ENCODE results near the gene EXOC6.

The EXOC6 gene

DNA sequence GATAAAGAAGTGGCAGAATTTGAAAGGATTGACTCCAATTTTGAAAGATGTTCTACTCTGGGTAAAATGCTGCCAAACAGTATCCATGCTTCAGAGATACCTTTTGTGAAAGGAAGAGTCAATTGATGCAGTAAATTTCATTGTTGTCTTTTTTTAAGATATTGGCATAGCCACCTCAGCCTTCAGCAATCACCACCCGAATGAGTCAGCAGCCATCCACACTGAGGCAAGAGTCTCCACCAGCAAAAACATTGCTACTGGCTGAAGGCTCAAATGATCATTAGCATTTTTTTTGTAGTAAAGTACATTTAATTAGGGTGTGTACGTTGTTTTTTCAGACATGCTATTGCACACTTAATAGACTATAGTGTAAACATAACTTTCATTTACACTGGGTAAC is 180.6 kb downstream of the EXOC6 start:
- DNase-seq (ENCODE audit: low spot score): peak; percentile 39
- ChIA-PET CTCF (no interaction called here), POLR2A (ENCODE audit: low non-redundant PET) (no interaction called here)
- TF ChIP-seq CTCF (conservative IDR thresholded peaks at IDR 0.05; ENCODE audit: low read depth): no peak
- no peak overlapping the region for H3K27ac ChIP-seq

DNA sequence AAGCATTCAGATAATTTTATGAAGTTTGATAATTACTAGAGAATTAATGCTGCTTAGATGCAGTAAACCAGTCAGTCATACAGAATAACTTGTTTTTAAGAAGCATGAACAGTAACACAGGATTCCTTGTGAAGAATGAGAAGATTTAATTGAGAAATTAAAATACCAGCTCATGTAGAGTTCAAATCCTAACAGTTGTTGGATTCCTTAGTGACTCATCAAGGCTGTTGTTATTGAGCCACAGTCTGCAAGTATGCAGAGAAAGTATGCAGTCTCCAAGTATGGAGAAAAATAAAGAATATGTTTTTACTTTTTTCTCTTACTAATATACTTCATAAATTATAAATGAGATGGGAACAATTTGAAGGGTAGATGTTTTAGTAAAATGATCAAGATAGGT is 182.1 kb downstream of the EXOC6 start:
- POLR2A ChIA-PET (ENCODE audit: low non-redundant PET): no interaction called here
- no peak for TF ChIP-seq CTCF (conservative IDR thresholded peaks at IDR 0.05; ENCODE audit: low read depth)
- CTCF ChIA-PET: interaction anchor here (0.6 to 0.7 kb wide), 2 partner anchors 17 to 1504 kb away, joined by 3 read pairs; no protein-coding TSS in a partner anchor
- DNase-seq (ENCODE audit: low spot score): peak; percentile 68
- no peak overlapping the region; the same call in 1 of the 2 replicates for H3K27ac ChIP-seq

DNA sequence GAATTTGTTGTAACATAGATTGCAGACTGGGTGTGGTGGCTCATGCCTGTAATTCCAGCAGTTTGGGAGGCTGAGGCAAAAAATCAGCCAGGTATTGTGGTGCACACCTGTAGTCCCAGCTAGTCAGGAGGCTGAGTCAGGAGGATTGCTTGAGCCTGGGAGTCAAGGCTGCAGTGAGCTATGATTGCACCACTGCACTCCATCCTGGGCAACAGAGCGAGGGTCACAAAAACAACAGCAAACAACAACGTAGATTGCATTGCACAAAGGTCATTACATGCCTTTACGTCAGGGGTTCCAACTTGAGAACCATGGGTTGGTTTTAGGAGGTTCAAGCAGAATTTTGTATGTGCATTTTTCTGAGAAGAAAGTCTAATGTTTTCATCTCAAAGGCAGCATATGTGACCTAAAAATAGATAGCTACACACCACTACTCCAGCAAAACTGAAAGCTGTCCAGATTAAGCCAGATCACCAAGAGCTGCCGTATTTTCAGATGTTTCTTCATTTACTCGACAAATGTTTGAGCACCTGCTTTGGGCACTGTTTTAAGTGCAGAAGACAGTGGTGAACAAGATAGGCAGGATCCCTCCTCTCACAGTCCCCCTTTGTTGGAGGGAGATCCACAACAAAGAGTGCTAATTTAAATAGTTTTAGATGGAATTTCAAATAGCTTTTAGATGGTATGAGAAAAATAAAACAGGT is 183.9 kb downstream of the EXOC6 start:
- no peak for TF ChIP-seq CTCF (conservative IDR thresholded peaks at IDR 0.05; ENCODE audit: low read depth)
- POLR2A ChIA-PET (ENCODE audit: low non-redundant PET): no interaction called here
- CTCF ChIA-PET: interaction anchor here (0.7 kb wide), 1 partner anchor 18 kb away, joined by 3 read pairs; no protein-coding TSS in a partner anchor
- no peak for DNase-seq (ENCODE audit: low spot score)
- H3K27ac ChIP-seq: no peak overlapping the region

GRCh38 chr10:93032809-93033137 is 184.5 kb downstream of the EXOC6 start:
- no peak for DNase-seq (ENCODE audit: low spot score)
- ChIA-PET CTCF (interaction anchor here (0.6 to 0.7 kb wide), 2 partner anchors 17 to 148 kb away, joined by 3 to 5 read pairs; no protein-coding TSS in a partner anchor), POLR2A (ENCODE audit: low non-redundant PET) (no interaction called here)
- H3K27ac ChIP-seq: no peak overlapping the region
- no peak for TF ChIP-seq CTCF (conservative IDR thresholded peaks at IDR 0.05; ENCODE audit: low read depth)

- POLR2A ChIA-PET (ENCODE audit: low non-redundant PET): no interaction called here
Observed at GRCh38 chr10:93034426-93034825, 186.1 kb downstream of the EXOC6 start.

DNA sequence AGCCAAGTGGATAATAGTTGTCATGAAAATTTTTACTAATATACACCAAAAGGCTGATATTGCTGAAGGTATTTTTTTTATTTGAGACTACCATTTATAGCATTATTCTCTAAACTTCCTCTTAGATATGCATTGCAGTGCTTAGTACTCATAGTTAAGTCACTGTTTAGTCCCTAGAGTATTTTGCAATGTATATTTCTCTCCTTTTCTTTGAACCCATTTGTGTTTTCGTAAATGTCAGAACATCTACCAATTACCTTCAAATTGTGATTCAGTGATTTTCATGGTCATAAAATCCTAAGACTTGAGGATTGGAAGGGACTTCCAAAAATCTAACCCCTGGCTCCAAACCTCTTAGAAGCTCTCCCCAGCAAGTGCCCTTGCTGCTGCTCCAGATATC is 190.8 kb downstream of the EXOC6 start:
- no peak overlapping the region for H3K27ac ChIP-seq
- DNase-seq (ENCODE audit: low spot score): no peak
- POLR2A ChIA-PET (ENCODE audit: low non-redundant PET): no interaction called here
- CTCF ChIA-PET: interaction anchor here (0.9 to 2.1 kb wide), 5 partner anchors 12 to 39 kb away, joined by 3 to 7 read pairs (median 4); no protein-coding TSS in a partner anchor
- no peak for TF ChIP-seq CTCF (conservative IDR thresholded peaks at IDR 0.05; ENCODE audit: low read depth)

More at GRCh38 chr10:93034426-93034825, 186.1 kb downstream of the EXOC6 start:
- no peak for DNase-seq (ENCODE audit: low spot score)
- H3K27ac ChIP-seq: no peak overlapping the region
- no peak for TF ChIP-seq CTCF (conservative IDR thresholded peaks at IDR 0.05; ENCODE audit: low read depth)
- CTCF ChIA-PET: interaction anchor here (0.7 to 0.9 kb wide), 3 partner anchors 31 to 1007 kb away, joined by 3 to 4 read pairs (median 4); no protein-coding TSS in a partner anchor

All from RWPE1 (cell line).